HG03108 (cell line): ENCODE measurements around the gene MED8.
A peak's percentile ranks its signal among the peaks of the same experiment; 100 is the strongest.
"Not testable (repeated sequence)": the region's sequence is repeated elsewhere in the genome, so short reads cannot be mapped to it uniquely, and the experiment has no call there.

Experiments used
- ATAC-seq: cut with Tn5 transposase; IDR thresholded peaks from one replicate; pipeline ENCODE4 v1.9.1; 2021; ENCODE audit warnings: moderate library complexity; ENCODE audit not compliant: unreplicated experiment

Gene MED8

GRCh38 chr1:43386676-43387075, 2.9 kb downstream of the MED8 start:
- ATAC-seq = no peak

- ATAC-seq = no peak
These were observed 6.2 kb downstream of the MED8 start for GRCh38 chr1:43383449-43383848.

- no peak for ATAC-seq
These were observed 7.4 kb downstream of the MED8 start for GRCh38 chr1:43382027-43382779.

- ATAC-seq = no peak
These were observed 8.0 kb downstream of the MED8 start for GRCh38 chr1:43381612-43382011.

- no peak for ATAC-seq
These were observed 10.1 kb downstream of the MED8 start for GRCh38 chr1:43379476-43379875.

GRCh38 chr1:43377831-43378230, 11.8 kb downstream of the MED8 start:
- no peak for ATAC-seq

- ATAC-seq = no peak
These were observed 12.8 kb downstream of the MED8 start for GRCh38 chr1:43376723-43377235.

GRCh38 chr1:43373066-43373940, 16.3 kb downstream of the MED8 start:
- ATAC-seq = no peak

- ATAC-seq = no peak
These were observed 17.4 kb downstream of the MED8 start for GRCh38 chr1:43372172-43372571.

GRCh38 chr1:43370564-43370963, 19.0 kb downstream of the MED8 start:
- ATAC-seq = no peak

- not testable (repeated sequence) for ATAC-seq
These were observed 19.8 kb downstream of the MED8 start for GRCh38 chr1:43369779-43370178.

- ATAC-seq = no peak
These were observed 21.0 kb downstream of the MED8 start for GRCh38 chr1:43368646-43369020.

- ATAC-seq = peak; percentile 73
These were observed 21.5 kb downstream of the MED8 start, which contains the start of gene ELOVL1 for GRCh38 chr1:43367904-43368645. Gene ELOVL1, minus strand, starts transcription at chr1:43368011. Its CDS starts 2,402 bp downstream, at chr1:43365609.

GRCh38 chr1:43367026-43367903, 22.3 kb downstream of the MED8 start:
- ATAC-seq = peak; percentile 29

GRCh38 chr1:43366601-43367025, 23.0 kb downstream of the MED8 start:
- ATAC-seq = no peak

- ATAC-seq = no peak
These were observed 23.4 kb downstream of the MED8 start for GRCh38 chr1:43366179-43366578.

- ATAC-seq = no peak
These were observed 23.9 kb downstream of the MED8 start for GRCh38 chr1:43365678-43366077.

- no peak for ATAC-seq
These were observed 25.6 kb downstream of the MED8 start for GRCh38 chr1:43363935-43364525.

- ATAC-seq = no peak
These were observed 26.2 kb downstream of the MED8 start for GRCh38 chr1:43363283-43363934.
